ENCODE results near the gene STIM1.

Gene STIM1

DNA sequence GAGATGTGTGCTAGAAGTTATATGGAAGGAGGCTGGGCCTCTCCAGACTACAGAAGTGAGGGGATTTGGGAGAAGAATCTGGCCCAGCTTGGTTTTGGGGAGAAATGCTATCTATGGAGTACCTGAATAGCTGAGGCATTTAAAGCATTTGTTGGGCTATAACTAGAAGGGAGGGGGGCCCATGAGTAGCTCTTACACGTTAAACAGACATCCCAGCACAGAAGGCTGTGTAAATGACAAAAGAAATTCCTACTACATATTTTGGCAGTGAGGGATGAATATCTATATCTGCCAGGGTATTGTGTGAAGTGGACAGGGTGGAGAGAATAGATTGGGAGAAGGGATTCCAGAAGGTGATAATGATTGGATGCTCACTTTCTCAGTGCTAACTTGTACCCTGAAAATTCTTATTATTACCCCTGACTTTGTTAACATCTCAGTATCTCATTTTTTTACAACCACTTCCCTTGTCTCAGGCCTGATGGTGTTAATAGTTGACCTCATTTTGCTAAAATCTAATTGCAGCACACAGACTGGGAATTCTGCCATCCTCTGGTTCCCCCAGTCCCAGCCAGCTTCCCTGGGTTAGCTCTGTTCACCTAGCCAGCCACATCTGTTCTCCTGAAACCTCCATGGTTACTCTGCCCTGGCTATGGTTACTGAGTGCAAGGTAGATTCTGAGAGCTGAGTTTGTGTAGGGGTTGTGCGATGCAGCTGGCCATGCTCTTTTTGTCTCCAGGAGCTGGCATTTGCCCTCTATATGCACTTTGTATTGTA, 210.3 kb downstream of the STIM1 start:
- peaks cover 72% of the 10 kb centered on the region for H3K4me1 Mint-ChIP-seq
- no peaks in the 10 kb centered on the region for H3K27me3 Mint-ChIP-seq
- no peak for DNase-seq
- no peaks in the 10 kb centered on the region for H3K9me3 Mint-ChIP-seq
- H3K4me3 Mint-ChIP-seq, result no peak overlapping the region
- ATAC-seq, result no peak
- H3K27ac Mint-ChIP-seq, result peak overlapping the region in 1 of 2 donors; percentile 53

DNA sequence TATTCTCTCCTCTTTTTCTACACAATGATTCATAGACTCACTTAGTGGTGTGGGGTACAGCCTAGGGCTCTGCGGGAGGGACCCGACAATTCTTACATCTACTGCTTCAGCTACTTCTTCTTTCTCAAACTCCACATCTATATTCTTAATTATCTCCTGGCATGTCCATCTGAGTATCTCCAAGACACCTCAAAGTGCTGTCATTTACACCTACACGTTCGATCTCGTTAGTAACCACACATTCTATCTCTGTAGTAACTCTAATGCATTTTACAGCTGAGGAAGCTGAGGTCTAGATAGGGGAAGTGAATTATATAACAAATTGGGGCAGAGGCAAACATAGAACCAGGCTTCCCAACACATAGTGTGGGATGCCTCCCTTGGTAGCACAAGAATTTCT, 211.4 kb downstream of the STIM1 start:
- DNase-seq, result no peak
- H3K27ac Mint-ChIP-seq, result no peak overlapping the region

GRCh38 chr11:4068962-4069361, 213.5 kb downstream of the STIM1 start:
- Mint-ChIP-seq H3K4me3 (no peak overlapping the region), H3K27ac (peak overlapping the region; percentile 1 to 26), H3K27me3 (no peaks in the 10 kb centered on the region), H3K4me1 (peaks cover 80% of the 10 kb centered on the region), H3K9me3 (no peaks in the 10 kb centered on the region)
- ATAC-seq, result no peak
- no peak for DNase-seq

More for the DNA sequence above, 211.4 kb downstream of the STIM1 start:
- Mint-ChIP-seq H3K9me3 (no peaks in the 10 kb centered on the region), H3K27me3 (no peaks in the 10 kb centered on the region), H3K4me1 (peaks cover 70% of the 10 kb centered on the region), H3K4me3 (no peak overlapping the region)
- ATAC-seq, result peak; percentile 8

DNA sequence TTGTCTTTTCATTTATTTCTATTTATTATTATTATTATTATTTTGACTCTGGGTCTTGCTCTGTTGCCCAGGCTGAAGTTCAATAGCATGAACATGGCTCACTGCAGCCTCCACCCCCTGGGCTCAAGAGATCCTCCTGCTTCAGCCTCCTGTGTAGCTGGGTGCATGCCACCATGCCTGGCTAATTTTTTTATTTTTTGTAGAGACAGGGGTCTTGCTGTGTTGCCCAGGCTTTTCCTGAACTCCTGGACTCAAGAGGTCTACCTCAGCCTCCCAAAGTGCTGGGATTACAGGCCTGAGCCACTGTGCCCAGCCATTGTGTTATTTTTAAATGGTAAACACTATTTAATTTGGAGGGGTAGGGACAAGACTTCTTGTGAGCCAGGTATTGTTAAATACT, 215.9 kb downstream of the STIM1 start:
- H3K9me3 Mint-ChIP-seq, result no peaks in the 10 kb centered on the region
- H3K27me3 Mint-ChIP-seq, result no peaks in the 10 kb centered on the region
- ATAC-seq (no peak), DNase-seq (no peak)
- H3K27ac Mint-ChIP-seq, result peak overlapping the region in 1 of 2 donors; percentile 40
- no peak overlapping the region for H3K4me3 Mint-ChIP-seq
- peaks cover 63% of the 10 kb centered on the region for H3K4me1 Mint-ChIP-seq

- Mint-ChIP-seq H3K27ac (peak overlapping the region in 1 of 2 donors; percentile 28), H3K4me3 (no peak overlapping the region), H3K4me1 (peaks cover 62% of the 10 kb centered on the region), H3K9me3 (no peaks in the 10 kb centered on the region), H3K27me3 (no peaks in the 10 kb centered on the region)
- DNase-seq (no peak), ATAC-seq (no peak)
Measured at GRCh38 chr11:4071914-4072313, 216.4 kb downstream of the STIM1 start.

- ATAC-seq (peak; percentile 70), DNase-seq (peak; percentile 42 to 49)
- no peaks in the 10 kb centered on the region for H3K9me3 Mint-ChIP-seq
- H3K4me1 Mint-ChIP-seq, result peaks cover 54% of the 10 kb centered on the region
- no peak overlapping the region for H3K4me3 Mint-ChIP-seq
- H3K27ac Mint-ChIP-seq, result peak overlapping the region; percentile 52 to 64
- no peaks in the 10 kb centered on the region for H3K27me3 Mint-ChIP-seq
Measured at GRCh38 chr11:4072668-4073285, 217.3 kb downstream of the STIM1 start.

- Mint-ChIP-seq H3K4me1 (peaks cover 39% of the 10 kb centered on the region), H3K27ac (no peak overlapping the region), H3K4me3 (no peak overlapping the region), H3K9me3 (no peaks in the 10 kb centered on the region), H3K27me3 (no peaks in the 10 kb centered on the region)
- ATAC-seq (no peak), DNase-seq (no peak)
Measured at GRCh38 chr11:4074266-4074665, 218.8 kb downstream of the STIM1 start.

DNA sequence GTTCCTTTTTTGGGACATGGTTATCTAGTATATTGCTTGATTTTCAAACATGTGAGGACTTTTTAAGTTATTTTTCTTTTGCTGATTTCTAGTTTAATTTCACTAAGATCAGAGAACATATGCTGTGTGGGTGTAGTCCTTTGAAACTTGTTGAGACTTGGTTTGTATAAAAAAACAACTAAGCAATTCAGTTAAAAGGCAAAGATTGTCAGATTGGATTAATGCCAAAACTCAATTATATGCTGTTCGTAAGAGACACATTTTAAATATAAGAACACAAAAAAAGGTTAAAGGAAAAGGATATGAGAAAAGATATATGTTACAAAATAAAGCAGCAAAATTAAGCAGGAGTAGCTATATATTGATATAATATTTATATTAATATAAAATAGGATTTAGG, 221.3 kb downstream of the STIM1 start:
- no peak overlapping the region for H3K27ac Mint-ChIP-seq
- DNase-seq, result no peak
- no peak overlapping the region for H3K4me3 Mint-ChIP-seq
- no peaks in the 10 kb centered on the region for H3K27me3 Mint-ChIP-seq
- H3K9me3 Mint-ChIP-seq, result no peaks in the 10 kb centered on the region
- peaks cover 23% of the 10 kb centered on the region for H3K4me1 Mint-ChIP-seq
- ATAC-seq, result no peak

GRCh38 chr11:4083198-4083597, 227.7 kb downstream of the STIM1 start:
- no peak overlapping the region for H3K27ac Mint-ChIP-seq

DNA sequence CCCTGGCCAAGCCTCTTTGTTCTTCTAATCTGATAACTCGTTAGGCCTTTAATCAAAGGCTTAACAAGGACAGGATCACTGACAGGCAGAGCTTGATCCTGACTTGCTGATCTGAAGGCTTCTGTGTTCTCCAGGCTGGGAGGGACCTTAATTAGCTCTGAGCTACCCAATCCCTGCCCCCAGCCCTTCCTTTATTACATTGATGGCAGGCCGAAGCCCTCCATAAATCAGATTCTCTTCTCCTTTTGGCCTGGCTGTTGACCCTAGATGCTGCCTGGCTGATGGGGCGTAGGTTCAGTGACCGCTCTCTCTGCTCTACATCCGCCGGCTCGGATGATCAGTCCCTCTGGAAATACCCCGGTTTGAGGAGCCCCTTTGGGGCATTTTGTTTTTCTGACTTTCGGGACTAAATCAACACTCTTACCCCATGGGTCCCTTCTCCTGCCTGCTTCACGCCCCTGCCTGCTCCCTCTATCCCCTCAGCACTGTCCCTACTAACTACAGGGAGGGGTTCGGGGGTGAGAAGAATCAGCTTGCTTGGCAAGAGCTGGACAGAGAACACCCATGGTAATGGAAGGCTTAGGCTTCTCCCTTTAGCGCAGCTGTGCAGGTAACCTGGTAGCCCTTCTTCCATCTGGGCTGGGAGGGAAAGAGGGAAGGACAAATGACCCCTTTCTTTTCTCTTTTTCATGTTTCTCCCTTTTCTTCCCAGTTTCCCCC, 229.1 kb downstream of the STIM1 start:
- ATAC-seq (no peak), DNase-seq (no peak)
- Mint-ChIP-seq H3K9me3 (no peaks in the 10 kb centered on the region), H3K27me3 (no peaks in the 10 kb centered on the region), H3K4me1 (peaks cover 23% of the 10 kb centered on the region), H3K27ac (no peak overlapping the region), H3K4me3 (no peak overlapping the region)

More at GRCh38 chr11:4083198-4083597, 227.7 kb downstream of the STIM1 start:
- peaks cover 17% of the 10 kb centered on the region for H3K4me1 Mint-ChIP-seq
- no peak overlapping the region for H3K4me3 Mint-ChIP-seq
- no peaks in the 10 kb centered on the region for H3K9me3 Mint-ChIP-seq
- ATAC-seq (no peak), DNase-seq (no peak)
- no peaks in the 10 kb centered on the region for H3K27me3 Mint-ChIP-seq

- Mint-ChIP-seq H3K4me3 (no peak overlapping the region), H3K27me3 (no peaks in the 10 kb centered on the region), H3K4me1 (peaks cover 33% of the 10 kb centered on the region), H3K9me3 (no peaks in the 10 kb centered on the region), H3K27ac (no peak overlapping the region)
- ATAC-seq, result no peak
- DNase-seq, result no peak
Measured at GRCh38 chr11:4085575-4085974, 230.1 kb downstream of the STIM1 start.

- DNase-seq (no peak), ATAC-seq (peak; percentile 60)
- H3K4me3 Mint-ChIP-seq, result no peak overlapping the region
- no peaks in the 10 kb centered on the region for H3K27me3 Mint-ChIP-seq
- peaks cover 45% of the 10 kb centered on the region for H3K4me1 Mint-ChIP-seq
- no peaks in the 10 kb centered on the region for H3K9me3 Mint-ChIP-seq
- peak overlapping the region; percentile 8 to 59 for H3K27ac Mint-ChIP-seq
Measured at GRCh38 chr11:4086575-4087353, 231.3 kb downstream of the STIM1 start.

DNA sequence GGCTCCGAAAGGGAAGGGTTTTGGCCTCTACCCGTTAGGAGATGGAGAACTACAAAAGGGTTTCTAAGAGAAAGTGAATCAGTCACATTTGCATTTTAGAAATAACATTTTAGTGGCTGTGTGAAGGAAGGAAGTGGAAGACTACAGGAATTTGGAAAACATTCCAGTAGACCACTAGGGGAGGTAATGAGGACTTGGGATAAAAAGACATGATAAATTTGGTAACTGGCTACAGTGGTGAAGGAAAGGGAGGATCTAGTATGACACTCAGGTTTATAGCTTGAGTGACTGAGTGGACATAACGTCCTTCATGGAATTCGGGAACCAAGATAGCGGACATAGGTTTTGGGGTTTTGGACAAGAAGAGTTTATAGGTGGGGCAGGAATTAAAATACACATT, 232.1 kb downstream of the STIM1 start:
- ATAC-seq (no peak), DNase-seq (no peak)
- H3K27ac Mint-ChIP-seq, result no peak overlapping the region
- no peak overlapping the region for H3K4me3 Mint-ChIP-seq
- H3K4me1 Mint-ChIP-seq, result peaks cover 52% of the 10 kb centered on the region
- no peaks in the 10 kb centered on the region for H3K9me3 Mint-ChIP-seq
- no peaks in the 10 kb centered on the region for H3K27me3 Mint-ChIP-seq

DNA sequence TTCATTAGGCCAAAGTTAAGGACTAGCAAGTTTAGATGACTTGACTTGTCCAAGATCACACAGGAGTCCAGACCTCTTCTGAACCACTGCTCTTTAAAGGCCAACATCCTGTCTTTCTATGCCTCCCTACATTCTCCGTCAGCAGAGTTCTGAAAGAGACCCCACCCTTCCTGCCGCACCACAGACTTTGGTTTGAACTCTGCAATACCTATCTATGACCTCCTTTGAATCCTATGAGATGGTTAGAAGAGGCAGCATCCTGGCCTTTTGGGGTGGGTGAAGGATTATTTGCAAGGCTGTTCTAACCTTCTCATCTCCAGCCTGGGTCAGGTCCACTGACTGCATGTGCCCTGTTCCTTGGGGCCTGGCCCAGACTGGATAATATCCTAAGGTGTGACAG, 234.8 kb downstream of the STIM1 start:
- no peak for ATAC-seq
- Mint-ChIP-seq H3K4me3 (no peak overlapping the region), H3K27ac (peak overlapping the region in 1 of 2 donors; percentile 85), H3K27me3 (no peaks in the 10 kb centered on the region), H3K9me3 (no peaks in the 10 kb centered on the region), H3K4me1 (peaks cover 71% of the 10 kb centered on the region)
- no peak for DNase-seq

DNA sequence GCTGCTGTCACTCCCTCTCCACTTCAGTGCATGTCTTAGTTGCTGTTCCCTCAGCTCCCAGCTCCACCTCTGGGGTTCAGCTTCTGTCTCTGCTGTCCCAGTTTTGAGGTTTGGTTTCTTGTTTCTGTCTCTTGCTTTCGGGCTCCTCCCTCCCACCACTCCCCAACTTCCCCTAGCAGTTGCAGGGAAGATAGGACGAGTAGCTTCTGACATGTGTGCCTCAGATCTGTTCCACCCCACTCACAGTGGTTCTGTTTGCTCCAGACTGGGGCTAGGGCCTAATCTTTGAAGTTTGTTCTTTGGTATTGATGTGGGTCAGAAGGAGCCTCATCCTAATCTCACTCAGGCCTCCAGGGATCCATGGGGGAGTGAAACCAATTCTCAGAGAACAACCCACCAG, 236.6 kb downstream of the STIM1 start:
- H3K27ac Mint-ChIP-seq, result peak overlapping the region; percentile 3 to 56

More for the DNA sequence above, 236.6 kb downstream of the STIM1 start:
- DNase-seq, result no peak
- Mint-ChIP-seq H3K9me3 (no peaks in the 10 kb centered on the region), H3K4me3 (no peak overlapping the region), H3K4me1 (peaks cover 76% of the 10 kb centered on the region), H3K27me3 (no peaks in the 10 kb centered on the region)
- ATAC-seq, result no peak
